HepG2 (cell line): ENCODE measurements around the gene DIPK1A. TPM values are rescaled to one million over a fixed set of nuclear protein-coding genes. Genes with fewer than 3 reads are reported as not detected.

Source experiments
- ATAC-seq: fragments of 200-7000 bp; cut with Tn5 transposase; 3 replicates; pipeline ENCODE4 v1.9.1; 2020; ENCODE audit warnings: mild to moderate bottlenecking, moderate library complexity
- BruUV-seq: library from RNA; stranded (reverse); fragments of 400-500 nt; replicated peaks from 2 replicates; lab custom pipeline; 2021; lab: Mats Ljungman, UMichigan
- CTCF ChIA-PET: fragments of 300-600 bp; formaldehyde crosslinking; extraction: SDS; loops from one replicate; lab custom pipeline; 2021; ENCODE audit warnings: low total read pairs, inconsistent platforms, low intra/inter-chr PET ratio; lab: Yijun Ruan, JAX
- POLR2A ChIA-PET: fragments of 350-600 bp; sonication (Branson Sonifier 250); formaldehyde crosslinking; loops from one replicate; lab custom pipeline; 2020; ENCODE audit warnings: antibody characterized with exemption, inconsistent platforms; lab: Yijun Ruan, JAX
- DNase-seq: peaks from one replicate; pipeline ENCODE4 v3.0.0-alpha.2; 2015; ENCODE audit warnings: low spot score
- FAIRE-seq: peaks from 3 replicates; lab custom pipeline; 2011; peaks lifted over from hg19 to GRCh38; lab: Jason Lieb, UNC
- H2AFZ ChIP-seq: one replicate; pipeline ENCODE4 v1.6.1; 2011; ENCODE audit warnings: low read length, inconsistent platforms
- H3K27ac ChIP-seq: fragments of 300-600 bp; 3 replicates; pipeline ENCODE4 v1.8.0; 2011; ENCODE audit warnings: mixed run types, mild to moderate bottlenecking, mixed read lengths, low read length, inconsistent platforms; ENCODE audit not compliant: insufficient read depth; ENCODE audit errors: extremely low read length
- H3K27me3 ChIP-seq, 2 experiments: fragments of 200-600 bp in 1 of 2; 2 replicates in 1 of 2; 3 replicates in 1 of 2; pipeline versions ENCODE4 v1.6.0 to v1.8.0; 2011; ENCODE audit warnings: low read length in 2 of 2, mild to moderate bottlenecking in 2 of 2, moderate library complexity in 2 of 2, inconsistent platforms in 1 of 2; ENCODE audit not compliant: insufficient read depth in 2 of 2, control insufficient read depth in 1 of 2
- H3K36me3 ChIP-seq, 2 experiments: fragments of 200-600 bp in 1 of 2; replicated peaks in 1 of 2; 2 replicates in 1 of 2; 3 replicates in 1 of 2; pipeline versions ENCODE4 v1.5.1 to v1.8.0; 2011; ENCODE audit warnings: low read length in 2 of 2, inconsistent platforms in 1 of 2; ENCODE audit not compliant: insufficient read depth in 2 of 2, control insufficient read depth in 1 of 2
- H3K4me1 ChIP-seq: 2 replicates; pipeline ENCODE4 v1.5.1; 2012; ENCODE audit warnings: low read length, inconsistent platforms; ENCODE audit not compliant: insufficient read depth
- H3K4me2 ChIP-seq: 2 replicates; pipeline ENCODE4 v1.6.0; 2011; ENCODE audit warnings: low read depth, low read length, inconsistent platforms
- H3K4me3 ChIP-seq, 3 experiments: fragments of 200-600 bp in 1 of 3; sonication (generic), shearing (Covaris generic) in 1 of 3; replicated peaks in 1 of 3; 2 replicates each; pipeline ENCODE4 v1.5.1; 2011 to 2016; ENCODE audit warnings: low read length in 3 of 3, inconsistent platforms in 2 of 3, low read depth in 2 of 3, mild to moderate bottlenecking in 2 of 3, control low read depth in 1 of 3, mixed read lengths in 1 of 3; ENCODE audit not compliant: insufficient read depth in 1 of 3
- H3K79me2 ChIP-seq: one replicate; pipeline ENCODE4 v1.6.1; 2011; ENCODE audit warnings: low read length, inconsistent platforms; ENCODE audit not compliant: insufficient read depth
- H3K9ac ChIP-seq: 2 replicates; pipeline ENCODE4 v1.6.0; 2011; ENCODE audit warnings: mild to moderate bottlenecking, low read depth, low read length, inconsistent platforms; ENCODE audit not compliant: insufficient read depth
- H3K9me3 ChIP-seq: 2 replicates; pipeline ENCODE4 v1.5.1; 2012; ENCODE audit warnings: mild to moderate bottlenecking, low read length
- H4K20me1 ChIP-seq: 2 replicates; pipeline ENCODE4 v1.6.0; 2011; ENCODE audit warnings: inconsistent platforms, mild to moderate bottlenecking, low read length, moderate library complexity; ENCODE audit not compliant: insufficient read depth
- FOXA1 ChIP-seq, 2 experiments: fragments of 450-650 bp in 1 of 2; sonication (generic) in 1 of 2; formaldehyde crosslinking in 1 of 2; IDR thresholded peaks; 2 replicates each; pipeline versions ENCODE4 v1.4.0 to v1.6.1; 2016 to 2020; ENCODE audit warnings: missing genetic modification reagents in 1 of 2
- FOXC1 ChIP-seq: sonication (generic); formaldehyde crosslinking; IDR thresholded peaks from 2 replicates; pipeline ENCODE4 v1.8.0; 2022; ENCODE audit warnings: mild to moderate bottlenecking, missing genetic modification reagents, borderline replicate concordance
- HNRNPLL ChIP-seq: fragments of 200-400 bp; formaldehyde crosslinking; IDR thresholded peaks from 2 replicates; pipeline ENCODE4 v1.6.1; 2017; ENCODE audit warnings: mild to moderate bottlenecking, low read depth, low read length; ENCODE audit not compliant: poor library complexity, severe bottlenecking
- HOXA5 ChIP-seq: sonication (generic); formaldehyde crosslinking; IDR thresholded peaks from 2 replicates; pipeline ENCODE4 v1.4.0; 2020; ENCODE audit warnings: missing genetic modification reagents
- JDP2 ChIP-seq: sonication (generic); formaldehyde crosslinking; IDR thresholded peaks from 2 replicates; pipeline ENCODE4 v1.8.1; 2022; ENCODE audit warnings: missing genetic modification reagents, borderline replicate concordance
- NFKB2 ChIP-seq: sonication (generic); formaldehyde crosslinking; IDR thresholded peaks from 2 replicates; pipeline ENCODE4 v1.4.0; 2020; ENCODE audit warnings: missing genetic modification reagents, borderline replicate concordance
- RBM39 ChIP-seq: fragments of 200-400 bp; formaldehyde crosslinking; IDR thresholded peaks from one replicate; pipeline ENCODE4 v1.6.1; 2018; ENCODE audit warnings: antibody characterized with exemption, mild to moderate bottlenecking, low read depth, low read length; ENCODE audit not compliant: poor library complexity, severe bottlenecking
- RCOR2 ChIP-seq: IDR thresholded peaks from 2 replicates; pipeline ENCODE4 v1.6.1; 2016; ENCODE audit warnings: missing biosample characterization, missing genetic modification reagents
- RELA ChIP-seq: sonication (generic); formaldehyde crosslinking; IDR thresholded peaks from 2 replicates; pipeline ENCODE4 v1.4.0; 2020; ENCODE audit warnings: missing genetic modification reagents
- RORA ChIP-seq: sonication (generic); formaldehyde crosslinking; IDR thresholded peaks from 2 replicates; pipeline ENCODE4 v1.5.0; 2020; ENCODE audit warnings: mild to moderate bottlenecking, missing genetic modification reagents, moderate library complexity
- ZFP62 ChIP-seq: sonication (generic); formaldehyde crosslinking; IDR thresholded peaks from 2 replicates; pipeline ENCODE4 v1.4.0; 2020; ENCODE audit warnings: missing genetic modification reagents
- ZMYM2 ChIP-seq: sonication (generic); formaldehyde crosslinking; IDR thresholded peaks from 2 replicates; pipeline ENCODE4 v1.8.0; 2022; ENCODE audit warnings: mild to moderate bottlenecking, missing genetic modification reagents
- ZNF230 ChIP-seq: sonication (generic); formaldehyde crosslinking; IDR thresholded peaks from 2 replicates; pipeline ENCODE4 v1.4.0; 2020; ENCODE audit warnings: mild to moderate bottlenecking, missing genetic modification reagents
- ZNF235 ChIP-seq: sonication (generic); formaldehyde crosslinking; IDR thresholded peaks from 2 replicates; pipeline ENCODE4 v1.8.1; 2023; ENCODE audit warnings: mild to moderate bottlenecking, missing genetic modification reagents, borderline replicate concordance
- ZNF510 ChIP-seq: sonication (generic); formaldehyde crosslinking; IDR thresholded peaks from 2 replicates; pipeline ENCODE4 v1.4.0; 2020; ENCODE audit warnings: low read depth, mild to moderate bottlenecking, missing genetic modification reagents
- ZNF569 ChIP-seq: sonication (generic); formaldehyde crosslinking; IDR thresholded peaks from 2 replicates; pipeline ENCODE4 v1.5.0; 2020; ENCODE audit warnings: mild to moderate bottlenecking, missing genetic modification reagents, moderate library complexity, borderline replicate concordance
- ZNF746 ChIP-seq: sonication (generic); formaldehyde crosslinking; IDR thresholded peaks from 2 replicates; pipeline ENCODE4 v1.8.0; 2022; ENCODE audit warnings: mild to moderate bottlenecking, missing genetic modification reagents
- ZNF878 ChIP-seq: sonication (generic); formaldehyde crosslinking; IDR thresholded peaks from 2 replicates; pipeline ENCODE4 v1.8.1; 2023; ENCODE audit warnings: mild to moderate bottlenecking, missing genetic modification reagents, moderate library complexity
- WGBS: methylation state at CpG from one replicate; pipeline ENCODE4 v1.1.6; 2017; ENCODE audit warnings: low lambda C conversion rate; 5-methylcytosine and 5-hydroxymethylcytosine counted together
- in situ Hi-C: cut with HindIII; loops from 2 replicates; pipeline ENCODE4 v1.10.0; 2017; ENCODE audit warnings: low pct_unique_long_range_greater_than_20kb; ENCODE audit not compliant: extremely low pct_ligation_motif_present
- intact Hi-C: fragments of 100-400 bp; cut with micrococcal nuclease; formaldehyde crosslinking; loops from one replicate; pipeline ENCODE4 v1.10.0; 2022; ENCODE audit not compliant: unreplicated experiment
- polyA plus RNA-seq, 8 experiments: library from polyadenylated mRNA; depleted of rRNA in 3 of 8; stranded (reverse) in 7 of 8; unstranded in 1 of 8; fragments of >200 nt; fragmentation: Illumina TruSeq in 4 of 8; extraction: Trizol in 4 of 8; gene quantifications; 2 replicates each; pipeline versions ENCODE4 v1.2.1 to v1.2.3, GENCODE V29; 2011 to 2016; ENCODE audit warnings: low read depth in 4 of 8, missing spikeins in 1 of 8, mixed read lengths in 1 of 8; ENCODE audit not compliant: insufficient read depth in 1 of 8
- total RNA-seq, 5 experiments: library from RNA; depleted of rRNA; stranded (reverse); fragments of >200 nt; fragmentation: Illumina TruSeq; extraction: Trizol; gene quantifications; 2 replicates each; pipeline ENCODE4 v1.2.3, GENCODE V29; 2016; ENCODE audit warnings: low read depth in 1 of 5
- TF ChIP-seq, protein P1 (sequence below): sonication (generic); formaldehyde crosslinking; IDR thresholded peaks from 2 replicates; pipeline ENCODE4 v1.4.0; 2020; ENCODE audit warnings: missing genetic modification reagents

The DIPK1A gene
- total and polyA plus RNA-seq, 2 of the 13 experiments (the other 11 are each of a cell fraction or from before 2014, with no cell fraction given): 8.4 TPM

DNA sequence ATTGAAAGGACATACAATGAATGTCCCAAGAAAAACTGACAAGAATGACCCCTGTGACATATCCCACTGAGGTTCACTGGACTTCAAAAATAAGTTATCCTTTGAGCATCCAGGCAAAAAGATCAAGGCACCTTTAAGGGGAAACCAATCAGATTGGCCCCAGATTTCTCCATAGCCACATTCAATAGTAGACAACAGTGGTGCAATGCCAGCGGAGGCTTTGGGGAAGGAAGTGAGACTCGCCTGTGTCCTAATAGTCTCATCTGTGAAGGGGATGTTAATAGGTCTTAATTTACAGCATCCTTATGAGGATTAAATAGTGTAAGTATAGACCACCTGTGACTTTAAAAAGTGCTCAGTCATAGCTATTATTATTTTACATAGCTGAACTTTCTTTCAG is 108.0 kb downstream of the DIPK1A start:
- H3K79me2 ChIP-seq: no peaks in the 10 kb centered on the region
- peaks cover 9% of the 10 kb centered on the region for H3K4me1 ChIP-seq
- H3K27me3 ChIP-seq: no peaks in the 10 kb centered on the region
- TF ChIP-seq ZFP62 (no peak), RCOR2 (CRISPR knock-in tag) (no peak), FOXA1 (IDR thresholded peaks at IDR 0.05) (no peak), FOXA1 (CRISPR knock-in tag; IDR thresholded peaks at IDR 0.05) (no peak), NFKB2 (CRISPR knock-in tag) (no peak), RBM39 (no peak), RORA (CRISPR knock-in tag) (no peak), ZNF510 (CRISPR knock-in tag) (no peak), ZNF746 (CRISPR knock-in tag) (no peak), ZNF878 (CRISPR knock-in tag) (no peak), ZNF235 (CRISPR knock-in tag) (no peak), JDP2 (CRISPR knock-in tag) (no peak), ZMYM2 (CRISPR knock-in tag) (no peak), ZNF230 (CRISPR knock-in tag) (no peak), FOXC1 (no peak), ZNF569 (no peak), HOXA5 (CRISPR knock-in tag) (no peak), HNRNPLL (no peak), RELA (CRISPR knock-in tag) (no peak)
- TF ChIP-seq, protein P1, sequence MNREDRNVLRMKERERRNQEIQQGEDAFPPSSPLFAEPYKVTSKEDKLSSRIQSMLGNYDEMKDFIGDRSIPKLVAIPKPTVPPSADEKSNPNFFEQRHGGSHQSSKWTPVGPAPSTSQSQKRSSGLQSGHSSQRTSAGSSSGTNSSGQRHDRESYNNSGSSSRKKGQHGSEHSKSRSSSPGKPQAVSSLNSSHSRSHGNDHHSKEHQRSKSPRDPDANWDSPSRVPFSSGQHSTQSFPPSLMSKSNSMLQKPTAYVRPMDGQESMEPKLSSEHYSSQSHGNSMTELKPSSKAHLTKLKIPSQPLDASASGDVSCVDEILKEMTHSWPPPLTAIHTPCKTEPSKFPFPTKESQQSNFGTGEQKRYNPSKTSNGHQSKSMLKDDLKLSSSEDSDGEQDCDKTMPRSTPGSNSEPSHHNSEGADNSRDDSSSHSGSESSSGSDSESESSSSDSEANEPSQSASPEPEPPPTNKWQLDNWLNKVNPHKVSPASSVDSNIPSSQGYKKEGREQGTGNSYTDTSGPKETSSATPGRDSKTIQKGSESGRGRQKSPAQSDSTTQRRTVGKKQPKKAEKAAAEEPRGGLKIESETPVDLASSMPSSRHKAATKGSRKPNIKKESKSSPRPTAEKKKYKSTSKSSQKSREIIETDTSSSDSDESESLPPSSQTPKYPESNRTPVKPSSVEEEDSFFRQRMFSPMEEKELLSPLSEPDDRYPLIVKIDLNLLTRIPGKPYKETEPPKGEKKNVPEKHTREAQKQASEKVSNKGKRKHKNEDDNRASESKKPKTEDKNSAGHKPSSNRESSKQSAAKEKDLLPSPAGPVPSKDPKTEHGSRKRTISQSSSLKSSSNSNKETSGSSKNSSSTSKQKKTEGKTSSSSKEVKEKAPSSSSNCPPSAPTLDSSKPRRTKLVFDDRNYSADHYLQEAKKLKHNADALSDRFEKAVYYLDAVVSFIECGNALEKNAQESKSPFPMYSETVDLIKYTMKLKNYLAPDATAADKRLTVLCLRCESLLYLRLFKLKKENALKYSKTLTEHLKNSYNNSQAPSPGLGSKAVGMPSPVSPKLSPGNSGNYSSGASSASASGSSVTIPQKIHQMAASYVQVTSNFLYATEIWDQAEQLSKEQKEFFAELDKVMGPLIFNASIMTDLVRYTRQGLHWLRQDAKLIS (CRISPR knock-in tag): no peak
- TF ChIP-seq, all 625 proteins: peak for 0
- Histone ChIP-seq H3K36me3 (peaks cover 1 to 4% of the 10 kb centered on the region in 2 experiments; a peak in 3 of 5 replicates), H4K20me1 (no peaks in the 10 kb centered on the region), H3K4me2 (no peak overlapping the region), H3K27ac (no peak overlapping the region), H2AFZ (no peak overlapping the region), H3K9me3 (no peaks in the 10 kb centered on the region), H3K4me3 (no peak overlapping the region), H3K9ac (no peak overlapping the region)
- POLR2A ChIA-PET: no interaction called here
- DNase-seq (no peak), FAIRE-seq (no peak), ATAC-seq (no peak)
- 100% methylated on average over 2 of the region's 2 CpGs for WGBS
- in situ Hi-C loops: no loop called here
- intact Hi-C loops: no loop called here
- CTCF ChIA-PET: no interaction called here
- BruUV-seq: no TSS peak
